B cell (primary cell): ENCODE data around the gene CSE1L. TPM values are rescaled to one million over a fixed set of nuclear protein-coding genes. Genes with fewer than 3 reads are reported as not detected.

Source experiments
- ATAC-seq: fragments of 200-7000 bp; cut with Tn5 transposase; one replicate; pipeline ENCODE4 v1.10.0; 2021; ENCODE audit warnings: low read depth, mild to moderate bottlenecking, moderate number of reproducible peaks, moderate library complexity
- CTCF ChIA-PET: fragments of 350-600 bp; sonication (Branson Sonifier 250); formaldehyde crosslinking; loops from one replicate; lab custom pipeline; 2021; ENCODE audit warnings: antibody characterized with exemption, inconsistent platforms; lab: Charles Lee
- POLR2A ChIA-PET: fragments of 350-600 bp; sonication (Branson Sonifier 250); formaldehyde crosslinking; loops from one replicate; lab custom pipeline; 2021; ENCODE audit warnings: antibody characterized with exemption; lab: Charles Lee
- DNase-seq: peaks from one replicate; pipeline ENCODE4 v3.0.0; 2013
- H2AFZ ChIP-seq: 2 replicates; pipeline ENCODE4 v1.6.1; 2012; ENCODE audit warnings: mild to moderate bottlenecking, low read depth, low read length; ENCODE audit not compliant: insufficient read depth, poor library complexity, severe bottlenecking
- H3K27ac ChIP-seq, 2 donors: 1 replicate in 1 of 2; 2 replicates in 1 of 2; pipeline ENCODE4 v1.5.1; 2012 to 2013; ENCODE audit warnings: low read length in 2 of 2, mild to moderate bottlenecking in 2 of 2, moderate library complexity in 1 of 2
- H3K27me3 ChIP-seq, 4 experiments: fragments of 200-600 bp in 1 of 4; sonication (generic) in 1 of 4; replicated peaks in 1 of 4; 1 replicate in 2 of 4; 2 replicates in 2 of 4; pipeline versions ENCODE4 v1.6.1 to v1.7.0; 2013 to 2016; ENCODE audit warnings: low read length in 3 of 4, mild to moderate bottlenecking in 2 of 4, mixed read lengths in 1 of 4, moderate library complexity in 1 of 4; ENCODE audit not compliant: insufficient read depth in 4 of 4, control insufficient read depth in 3 of 4; ENCODE audit errors: control extremely low read depth in 1 of 4
- H3K36me3 ChIP-seq, 2 experiments: replicated peaks in 1 of 2; 1 replicate in 1 of 2; 2 replicates in 1 of 2; pipeline versions ENCODE4 v1.6.1 to v1.7.1; 2013; ENCODE audit warnings: low read length in 1 of 2; ENCODE audit not compliant: insufficient read depth in 2 of 2, control insufficient read depth in 1 of 2; ENCODE audit errors: control extremely low read depth in 1 of 2, extremely low read depth in 1 of 2
- H3K4me1 ChIP-seq, 2 donors: fragments of 200-600 bp in 1 of 2; sonication (generic) in 1 of 2; 1 replicate in 1 of 2; 2 replicates in 1 of 2; pipeline versions ENCODE4 v1.5.1 to v1.6.1; 2013 to 2017; ENCODE audit warnings: low read length in 2 of 2; ENCODE audit not compliant: control insufficient read depth in 2 of 2, insufficient read depth in 2 of 2
- H3K4me2 ChIP-seq: replicated peaks from 2 replicates; pipeline ENCODE3; 2012; ENCODE audit warnings: mild to moderate bottlenecking, low read depth, low read length; ENCODE audit not compliant: poor library complexity, severe bottlenecking
- H3K4me3 ChIP-seq, 5 experiments: fragments of 200-600 bp in 1 of 5; sonication (generic) in 1 of 5; 1 replicate in 3 of 5; 2 replicates in 2 of 5; pipeline versions ENCODE4 v1.5.1 to v1.7.0; 2011 to 2016; ENCODE audit warnings: low read length in 4 of 5, mild to moderate bottlenecking in 4 of 5, low read depth in 2 of 5, control low read depth in 1 of 5, moderate library complexity in 1 of 5; ENCODE audit not compliant: insufficient read depth in 1 of 5; ENCODE audit errors: control extremely low read depth in 1 of 5, extremely low read depth in 1 of 5
- H3K79me2 ChIP-seq: fragments of 200-600 bp; sonication (generic); one replicate; pipeline ENCODE4 v1.6.0; 2016; ENCODE audit warnings: low read length; ENCODE audit not compliant: control insufficient read depth, insufficient read depth
- H3K9ac ChIP-seq: fragments of 200-600 bp; sonication (generic); 2 replicates; pipeline ENCODE4 v1.6.1; 2017; ENCODE audit warnings: mild to moderate bottlenecking, low read length, moderate library complexity
- H3K9me3 ChIP-seq, 3 donors: one replicate each; pipeline versions ENCODE4 v1.6.1 to v1.7.1; 2013; ENCODE audit warnings: low read length in 2 of 3; ENCODE audit not compliant: control insufficient read depth in 2 of 3, insufficient read depth in 1 of 3; ENCODE audit errors: control extremely low read depth in 1 of 3
- H4K20me1 ChIP-seq: 2 replicates; pipeline ENCODE4 v1.6.0; 2012; ENCODE audit warnings: mild to moderate bottlenecking, low read length; ENCODE audit not compliant: insufficient read depth, control insufficient read depth, poor library complexity, severe bottlenecking
- H3K27ac Mint-ChIP-seq: one replicate; pipeline ENCODE4 v1.8.0; 2021; ENCODE audit warnings: mixed read lengths
- H3K27me3 Mint-ChIP-seq: one replicate; pipeline ENCODE4 v1.8.0; 2021; ENCODE audit warnings: mixed read lengths
- H3K4me1 Mint-ChIP-seq: one replicate; pipeline ENCODE4 v1.8.0; 2021; ENCODE audit warnings: mixed read lengths
- H3K4me3 Mint-ChIP-seq: one replicate; pipeline ENCODE4 v1.8.0; 2021; ENCODE audit warnings: mixed read lengths
- H3K9me3 Mint-ChIP-seq: one replicate; pipeline ENCODE4 v1.8.0; 2022; ENCODE audit warnings: mixed read lengths; ENCODE audit not compliant: insufficient read depth
- CTCF ChIP-seq: fragments of 200-600 bp; IDR thresholded peaks from one replicate; pipeline ENCODE4 v1.8.0; 2022; ENCODE audit warnings: antibody characterized with exemption, mild to moderate bottlenecking
- EZH2 ChIP-seq: IDR thresholded peaks from 2 replicates; pipeline ENCODE4 v1.6.1; 2012; ENCODE audit warnings: borderline replicate concordance, low read depth, mild to moderate bottlenecking, moderate library complexity, low read length; ENCODE audit not compliant: insufficient read depth, poor library complexity, severe bottlenecking
- WGBS: methylation state at CpG from one replicate; pipeline ENCODE4 v1.1.5; 2013; ENCODE audit warnings: missing lambda C conversion rate; ENCODE audit not compliant: insufficient coverage; 5-methylcytosine and 5-hydroxymethylcytosine counted together
- intact Hi-C: fragments of 100-400 bp; cut with micrococcal nuclease; formaldehyde crosslinking; loops from one replicate; pipeline ENCODE4 v1.10.0; 2022
- polyA plus RNA-seq: library from polyadenylated mRNA; depleted of rRNA; stranded (reverse); fragments of >200 nt; gene quantifications from 2 replicates; pipeline ENCODE4 v1.2.3, GENCODE V29; 2012
- total RNA-seq, 2 donors: library from RNA; stranded (reverse); fragments of 120-200 nt in 1 of 2; gene quantifications; 1 replicate in 1 of 2; 2 replicates in 1 of 2; pipeline versions ENCODE4 v1.2.3 to v1.2.4, GENCODE V29; 2013 to 2022

CSE1L gene
- total and polyA plus RNA-seq, 2 donors (not counting 1 experiment from before 2014, with no cell fraction given), result 7.6 to 38.0 TPM

- no peak overlapping the region for H2AFZ ChIP-seq
- TF ChIP-seq EZH2 (no peak), CTCF (no peak)
- H3K4me1 ChIP-seq, result no peaks in the 10 kb centered on the region
- no peaks in the 10 kb centered on the region for H3K27me3 Mint-ChIP-seq
- intact Hi-C loops, result no loop called here
- WGBS, result 100% methylated on average over 1 of the region's 6 CpGs
- H3K79me2 ChIP-seq, result no peaks in the 10 kb centered on the region
- no peak overlapping the region for H3K9ac ChIP-seq
- no peak overlapping the region for H3K4me3 ChIP-seq
- H3K27ac Mint-ChIP-seq, result no peak overlapping the region
- H3K9me3 Mint-ChIP-seq, result no peaks in the 10 kb centered on the region
- no peak overlapping the region for H3K27ac ChIP-seq
- H3K27me3 ChIP-seq, result no peaks in the 10 kb centered on the region
- DNase-seq, result no peak
- H3K9me3 ChIP-seq, result no peaks in the 10 kb centered on the region
- no peaks in the 10 kb centered on the region for H3K4me1 Mint-ChIP-seq
- H4K20me1 ChIP-seq, result no peaks in the 10 kb centered on the region
- ChIA-PET CTCF (interaction anchor here (0.7 kb wide), 2 partner anchors 18 to 30 kb away, joined by 3 to 4 read pairs; no protein-coding TSS in a partner anchor), POLR2A (interaction anchor here (0.7 kb wide), 1 partner anchor 15 kb away, joined by 6 read pairs; no protein-coding TSS in a partner anchor)
- no peak overlapping the region for H3K4me3 Mint-ChIP-seq
- peaks cover 4 to 63% of the 10 kb centered on the region in 2 experiments for H3K36me3 ChIP-seq
- ATAC-seq, result no peak
- H3K4me2 ChIP-seq, result no peak overlapping the region
Measured at GRCh38 chr20:49030954-49031619, 15.0 kb upstream of the CSE1L start.

- ChIA-PET CTCF (interaction anchor here (0.7 kb wide), 1 partner anchor 1089 kb away, joined by 3 read pairs; no protein-coding TSS in a partner anchor), POLR2A (no interaction called here)
- H3K4me3 Mint-ChIP-seq, result no peak overlapping the region
- no peaks in the 10 kb centered on the region for H3K27me3 Mint-ChIP-seq
- no peak overlapping the region for H3K9ac ChIP-seq
- no peaks in the 10 kb centered on the region for H3K79me2 ChIP-seq
- no peak overlapping the region for H3K27ac Mint-ChIP-seq
- H3K4me1 ChIP-seq, result peaks cover 0 to 2% of the 10 kb centered on the region in 2 donors
- H3K4me2 ChIP-seq, result no peak overlapping the region
- no peaks in the 10 kb centered on the region for H3K9me3 Mint-ChIP-seq
- no peaks in the 10 kb centered on the region for H3K27me3 ChIP-seq
- TF ChIP-seq CTCF, result no peak
- TF ChIP-seq EZH2, result no peak
- no peaks in the 10 kb centered on the region for H4K20me1 ChIP-seq
- intact Hi-C loops, result no loop called here
- peaks cover 4 to 57% of the 10 kb centered on the region in 2 experiments for H3K36me3 ChIP-seq
- no peak overlapping the region for H3K4me3 ChIP-seq
- ATAC-seq, result no peak
- 97% methylated on average over 7 of the region's 8 CpGs for WGBS
- H3K27ac ChIP-seq, result no peak overlapping the region
- no peak for DNase-seq
- no peak overlapping the region for H2AFZ ChIP-seq
- peaks cover 2% of the 10 kb centered on the region for H3K4me1 Mint-ChIP-seq
- H3K9me3 ChIP-seq, result no peaks in the 10 kb centered on the region
Measured at GRCh38 chr20:49032455-49032854, 13.7 kb upstream of the CSE1L start.
